Spleen (tissue), 13 donors: ENCODE data around the gene SENP5. TPM values are rescaled to one million over a fixed set of nuclear protein-coding genes. Genes with fewer than 3 reads are reported as not detected.
"Not testable (repeated sequence)": the region's sequence is repeated elsewhere in the genome, so short reads cannot be mapped to it uniquely, and the experiment has no call there.

Experiments
- DNase-seq: peaks from one replicate; pipeline ENCODE4 v3.0.0-alpha.2; 2020
- H3K27ac ChIP-seq, 8 donors: fragments of 200-600 bp; sonication (generic) in 7 of 8; 1 replicate in 4 of 8; 2 replicates in 4 of 8; pipeline versions ENCODE4 v1.5.0 to v1.8.0; 2016 to 2021; ENCODE audit warnings: inconsistent platforms in 4 of 8, mild to moderate bottlenecking in 4 of 8, moderate library complexity in 1 of 8
- H3K27me3 ChIP-seq, 7 donors: fragments of 200-600 bp; sonication (generic) in 6 of 7; replicated peaks in 1 of 7; 1 replicate in 4 of 7; 2 replicates in 3 of 7; pipeline versions ENCODE4 v1.5.0 to v1.8.0; 2016 to 2021; ENCODE audit warnings: inconsistent platforms in 3 of 7, mild to moderate bottlenecking in 1 of 7
- H3K36me3 ChIP-seq, 6 donors: fragments of 200-600 bp; sonication (generic) in 5 of 6; 1 replicate in 4 of 6; 2 replicates in 2 of 6; pipeline versions ENCODE4 v1.5.0 to v1.8.0; 2016 to 2021; ENCODE audit warnings: inconsistent platforms in 2 of 6
- H3K4me1 ChIP-seq, 6 donors: fragments of 200-600 bp; sonication (generic) in 5 of 6; 1 replicate in 3 of 6; 2 replicates in 3 of 6; pipeline versions ENCODE4 v1.5.0 to v1.8.0; 2016 to 2021; ENCODE audit warnings: inconsistent platforms in 3 of 6
- H3K4me3 ChIP-seq, 8 donors: fragments of 200-600 bp; sonication (generic) in 7 of 8; 1 replicate in 4 of 8; 2 replicates in 4 of 8; pipeline versions ENCODE4 v1.5.0 to v1.8.0; 2016 to 2021; ENCODE audit warnings: inconsistent platforms in 4 of 8, mild to moderate bottlenecking in 4 of 8, moderate library complexity in 2 of 8
- H3K9me3 ChIP-seq, 8 donors: fragments of 200-600 bp; sonication (generic) in 7 of 8; 1 replicate in 4 of 8; 2 replicates in 4 of 8; pipeline versions ENCODE4 v1.5.0 to v1.8.0; 2016 to 2021; ENCODE audit warnings: inconsistent platforms in 4 of 8
- CTCF ChIP-seq, 11 experiments: fragments of 200-600 bp in 7 of 11; fragments of 450-650 bp in 4 of 11; sonication (generic) in 4 of 11; IDR thresholded peaks in 8 of 11; conservative IDR thresholded peaks in 3 of 11; 1 replicate in 7 of 11; 2 replicates in 4 of 11; pipeline versions ENCODE4 v1.4.0 to v1.8.0; 2016 to 2021; ENCODE audit warnings: antibody characterized with exemption in 11 of 11, inconsistent platforms in 4 of 11, mild to moderate bottlenecking in 1 of 11
- POLR2A ChIP-seq, 3 donors: fragments of 450-650 bp; IDR thresholded peaks; one replicate each; pipeline ENCODE4 v1.5.1; 2017; ENCODE audit warnings: antibody characterized with exemption in 3 of 3, mild to moderate bottlenecking in 1 of 3
- POLR2AphosphoS5 ChIP-seq, 3 donors: sonication (generic); formaldehyde crosslinking; IDR thresholded peaks; one replicate each; pipeline ENCODE4 v1.5.1; 2017; ENCODE audit warnings: antibody characterized with exemption in 3 of 3
- WGBS, 5 donors: extraction: QIAGEN DNeasy Blood & Tissue Kit in 3 of 5; methylation state at CpG; one replicate each; pipeline versions ENCODE4 v1.1.5 to v1.1.7; 2013 to 2018; 5-methylcytosine and 5-hydroxymethylcytosine counted together
- intact Hi-C: fragments of 100-400 bp; cut with DNase I; formaldehyde crosslinking; loops from one replicate; pipeline ENCODE4 v1.15.0; 2023; ENCODE audit warnings: low total_unique reads
- long read RNA-seq, 2 donors: transcript quantifications; one replicate each; lab custom pipeline, GENCODE V29; 2026
- polyA plus RNA-seq, 3 donors: library from polyadenylated mRNA; stranded (reverse); fragments of 200-250 nt; gene quantifications; one replicate each; pipeline ENCODE4 v1.2.1, GENCODE V29; 2013
- total RNA-seq, 7 donors: library from RNA; depleted of rRNA in 3 of 7; stranded (reverse); fragments of >200 nt in 3 of 7; fragmentation: NEBNext Ultra II Directional in 4 of 7; extraction: Animal tissue kit (Norgen Biotek cat#: 25700) in 4 of 7; gene quantifications; one replicate each; pipeline versions ENCODE4 v1.1.0 to v1.2.1, GENCODE V29; 2016 to 2021
- donor health status: healthy with polysubstance abuse.
- donor health status: DM: no; HTN: no; CAD: no; lungs with moderate emphysema.
- donor health status: DM: no; HTN: no; CAD: no.
- donor health status: Bipolar disorder and iron deficiency.
- donor health status: healthy.
- donor health status: DM: no; HTN: no; CAD: no.
- donor health status: DM: yes; HTN: yes; CAD: no.

The SENP5 gene
- total RNA-seq (10 to 100 TPM; 41.7 to 59.6 (median 52.5) TPM), polyA plus RNA-seq (1 to 10 TPM; 5.0 to 8.7 (median 5.5) TPM)
- long read RNA-seq, donor 1, full-length matches to known transcripts: 3 of 3 reads
- long read RNA-seq, donor 1, partial matches to known transcripts: 0 of 3 reads
- long read RNA-seq, donor 1, other reads (novel, unspliced or antisense): 0 of 3 reads
- long read RNA-seq, donor 2, full-length matches to known transcripts: 2 of 2 reads
- long read RNA-seq, donor 2, partial matches to known transcripts: 0 of 2 reads
- long read RNA-seq, donor 2, other reads (novel, unspliced or antisense): 0 of 2 reads

- Histone ChIP-seq H3K4me3 (peak within 1 kb of the TSS; percentile 87 to 99 (median 96)), H3K27me3 (no peaks in the 10 kb centered on the region), H3K9me3 (peaks cover 0 to 7% (median 3%) of the 10 kb centered on the region in 8 donors), H3K36me3 (peaks cover 0 to 25% (median 0%) of the 10 kb centered on the region in 6 donors), H3K27ac (peak within 1 kb of the TSS; percentile 89 to 97 (median 94)), H3K4me1 (peaks cover 19 to 56% (median 45%) of the 10 kb centered on the region in 6 donors)
- 1 to 2% (median 1%) methylated on average over 23 to 93 of the region's 93 CpGs for WGBS, 5 donors
- intact Hi-C loops: loop anchor here (10.0 kb wide), 1 partner anchor 77 kb away; the partner anchor contains the start of gene NCBP2
- TF ChIP-seq POLR2A (IDR thresholded peaks at IDR 0.05) (peak; percentile 81 to 92 (median 91)), CTCF (IDR thresholded peaks at IDR 0.05 in 8 of 11, conservative IDR thresholded peaks at IDR 0.05 in 3 of 11) (peak in 2 of 11 experiments; percentile 16 to 33), POLR2AphosphoS5 (IDR thresholded peaks at IDR 0.05) (peak; percentile 98 to 99 (median 99))
- DNase-seq: peak; percentile 99
These were observed at the start of gene SENP5 for GRCh38 chr3:196867507-196868296. Gene SENP5, plus strand, starts transcription at chr3:196867920. Its CDS starts 17,262 bp downstream, at chr3:196885182.

- 76 to 85% (median 82%) methylated on average over 6 of the region's 6 CpGs for WGBS, 5 donors
- DNase-seq: no peak
- Histone ChIP-seq H3K9me3 (no peaks in the 10 kb centered on the region), H3K27me3 (no peaks in the 10 kb centered on the region), H3K27ac (peak overlapping the region in 3 of 8 donors; percentile 11 to 36 (median 34)), H3K4me1 (no peaks in the 10 kb centered on the region), H3K4me3 (no peak overlapping the region), H3K36me3 (peaks cover 9 to 100% (median 92%) of the 10 kb centered on the region in 6 donors)
- intact Hi-C loops: no loop called here
- TF ChIP-seq CTCF (IDR thresholded peaks at IDR 0.05 in 8 of 11, conservative IDR thresholded peaks at IDR 0.05 in 3 of 11) (no peak), POLR2A (IDR thresholded peaks at IDR 0.05) (no peak), POLR2AphosphoS5 (IDR thresholded peaks at IDR 0.05) (no peak)
These were observed 45.8 kb upstream of the SENP5 start for GRCh38 chr3:196821806-196822355.

GRCh38 chr3:196829651-196830050 lies 38.1 kb upstream of the SENP5 start:
- H3K36me3 ChIP-seq: peaks cover 0 to 85% (median 56%) of the 10 kb centered on the region in 6 donors

GRCh38 chr3:196835086-196835485 lies 32.6 kb upstream of the SENP5 start:
- H3K9me3 ChIP-seq: no peaks in the 10 kb centered on the region
- 57 to 71% (median 59%) methylated on average over 8 of the region's 8 CpGs for WGBS, 5 donors
- peak overlapping the region in 6 of 8 donors; percentile 1 to 70 (median 38) for H3K27ac ChIP-seq
- TF ChIP-seq POLR2AphosphoS5 (IDR thresholded peaks at IDR 0.05) (peak in 1 of 3 donors; percentile 78), POLR2A (IDR thresholded peaks at IDR 0.05) (no peak)
- H3K36me3 ChIP-seq: peaks cover 0 to 31% (median 16%) of the 10 kb centered on the region in 6 donors
- H3K4me3 ChIP-seq: no peak overlapping the region
- peaks cover 0 to 20% (median 5%) of the 10 kb centered on the region in 6 donors for H3K4me1 ChIP-seq
- intact Hi-C loops: no loop called here
- DNase-seq: no peak
- no peaks in the 10 kb centered on the region for H3K27me3 ChIP-seq

More at GRCh38 chr3:196829651-196830050, 38.1 kb upstream of the SENP5 start:
- H3K4me1 ChIP-seq, H3K27me3 ChIP-seq, intact Hi-C loops, DNase-seq, H3K9me3 ChIP-seq, H3K27ac ChIP-seq, H3K4me3 ChIP-seq: not testable (repeated sequence)
- 90 to 98% (median 95%) methylated on average over 3 of the region's 3 CpGs for WGBS, 5 donors

GRCh38 chr3:196836626-196837025 lies 31.1 kb upstream of the SENP5 start:
- H3K9me3 ChIP-seq, intact Hi-C loops, DNase-seq, H3K27ac ChIP-seq, H3K4me3 ChIP-seq, H3K27me3 ChIP-seq: not testable (repeated sequence)
- H3K36me3 ChIP-seq: peaks cover 0 to 16% (median 3%) of the 10 kb centered on the region in 6 donors
- WGBS, 5 donors: 62 to 90% (median 78%) methylated on average over 1 of the region's 1 CpG
- H3K4me1 ChIP-seq: peaks cover 0 to 20% (median 5%) of the 10 kb centered on the region in 6 donors
